NCI-H2081 treated with DMSO at 0.1 percent for 48 hours (cell line): Measurements from ENCODE around the gene TUBA1C.
"Not testable (repeated sequence)": the region's sequence is repeated elsewhere in the genome, so short reads cannot be mapped to it uniquely, and the experiment has no call there.

ENCODE experiments used
- DNase-seq: peaks from one replicate; lab custom pipeline; 2025; lab: John Stamatoyannopoulos, UW

TUBA1C gene

DNA sequence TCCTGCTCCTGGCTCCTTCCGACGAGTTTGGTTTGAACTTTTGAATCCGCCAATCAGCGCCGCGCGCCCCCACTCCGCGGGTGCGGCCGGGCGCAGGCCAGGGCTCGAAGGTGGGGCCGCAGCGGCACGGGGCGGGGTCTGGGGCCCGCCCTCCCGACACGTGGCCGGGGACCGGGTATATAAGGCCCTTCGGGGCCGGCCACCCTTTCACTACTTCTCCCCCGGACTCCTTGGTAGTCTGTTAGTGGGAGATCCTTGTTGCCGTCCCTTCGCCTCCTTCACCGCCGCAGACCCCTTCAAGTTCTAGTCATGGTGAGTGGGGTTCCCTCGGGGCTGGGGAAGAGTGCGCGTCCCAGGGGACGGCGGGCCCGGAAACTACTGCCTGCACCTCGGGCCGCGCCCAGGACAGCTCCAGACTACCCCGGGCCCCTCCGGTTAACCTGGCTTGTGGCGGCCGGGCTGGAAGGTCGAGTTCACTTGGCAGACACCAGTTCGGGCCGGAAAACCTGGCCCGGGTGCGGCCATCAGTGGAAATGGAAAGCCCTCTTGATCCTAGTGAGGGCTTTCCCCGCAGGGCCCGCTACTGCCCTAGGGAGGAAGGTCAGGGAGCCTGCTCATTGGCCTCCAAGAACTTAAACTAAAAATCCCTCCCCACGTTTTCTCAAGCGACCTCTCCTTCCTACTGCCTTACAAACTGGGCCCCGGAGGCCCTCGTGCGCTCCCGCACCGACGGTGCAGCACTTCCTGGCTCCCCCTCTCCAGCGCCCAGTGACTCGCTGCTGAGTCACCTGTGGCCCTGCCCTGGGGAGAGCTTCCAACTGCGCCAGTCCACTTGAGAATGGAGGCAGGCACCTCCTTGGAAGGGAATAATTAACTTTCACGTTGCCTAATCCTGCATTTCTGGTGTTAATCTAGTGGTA is at the start of gene TUBA1C:
Gene TUBA1C, plus strand, starts transcription at position 210 of the 920 bp plus-strand sequence. Its CDS starts 100 bp downstream, at position 310.
- peak; percentile 55 for DNase-seq

DNA sequence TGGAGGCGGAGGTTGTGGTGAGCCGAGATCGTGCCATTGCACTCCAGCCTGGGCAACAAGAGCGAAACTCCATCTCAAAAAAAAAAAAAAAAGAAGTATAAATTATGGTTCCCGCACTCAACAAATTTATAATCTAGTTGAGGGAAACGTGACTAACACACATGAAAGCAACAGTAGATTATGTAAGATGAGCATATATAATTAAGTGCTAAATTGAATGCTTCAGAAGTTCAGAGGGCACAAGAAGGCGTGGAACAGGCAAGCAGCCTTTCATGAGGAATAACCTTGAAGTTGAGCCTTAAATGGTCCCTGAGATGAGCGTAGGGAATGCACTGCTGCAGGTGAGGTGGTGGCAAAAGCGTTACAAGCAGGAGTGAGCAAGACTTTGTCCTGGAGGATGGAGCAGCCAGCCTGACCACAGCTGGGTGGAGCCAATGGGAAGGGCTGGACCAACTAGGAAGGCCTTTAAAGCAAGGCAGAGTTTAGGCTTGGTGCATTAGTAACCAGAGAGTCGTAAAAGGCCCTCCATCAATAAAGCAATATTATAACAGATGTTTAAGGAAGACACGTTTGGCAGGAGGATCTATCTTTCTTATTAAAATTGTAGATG is 45.4 kb upstream of the TUBA1C start:
- no peak for DNase-seq

DNA sequence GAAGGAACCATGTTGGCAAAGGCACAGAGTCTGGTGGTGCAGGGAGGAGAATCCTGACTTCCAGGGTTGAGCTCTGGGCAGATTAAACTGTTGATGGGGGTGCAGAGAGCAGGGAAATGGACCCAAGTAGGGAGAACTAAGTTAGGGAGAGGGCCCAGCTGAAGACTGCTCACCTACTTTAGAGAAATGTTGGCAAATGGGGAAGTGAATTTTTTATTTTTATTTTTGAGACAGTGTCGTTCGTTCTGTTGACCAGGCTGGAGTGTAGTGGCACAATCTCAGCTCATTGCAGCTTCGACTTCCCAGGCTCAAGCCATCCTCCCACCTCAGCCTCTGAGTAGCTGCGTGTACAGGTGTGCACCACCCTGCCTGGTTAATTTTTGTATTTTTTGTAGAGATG is 43.9 kb upstream of the TUBA1C start:
- no peak for DNase-seq

DNA sequence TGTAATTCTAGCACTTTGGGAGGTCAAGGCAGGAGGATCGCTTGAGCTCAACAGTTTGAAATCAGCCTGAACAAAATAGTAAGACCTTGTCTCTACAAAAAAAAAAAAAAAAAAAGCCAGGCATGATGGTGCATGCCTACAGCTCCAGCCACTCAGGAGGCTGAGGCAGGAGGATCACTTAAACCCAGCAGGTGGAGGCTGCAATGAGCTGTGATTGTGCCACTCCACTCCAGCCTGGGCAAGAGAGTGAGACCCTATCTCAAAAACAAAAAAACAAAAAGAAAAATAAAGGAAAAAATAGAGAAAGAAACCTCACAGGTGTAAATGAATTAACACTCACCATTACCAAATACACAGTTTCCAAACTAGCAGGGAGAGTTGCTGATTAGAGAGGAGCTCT is 41.8 kb upstream of the TUBA1C start:
- DNase-seq, result no peak

DNA sequence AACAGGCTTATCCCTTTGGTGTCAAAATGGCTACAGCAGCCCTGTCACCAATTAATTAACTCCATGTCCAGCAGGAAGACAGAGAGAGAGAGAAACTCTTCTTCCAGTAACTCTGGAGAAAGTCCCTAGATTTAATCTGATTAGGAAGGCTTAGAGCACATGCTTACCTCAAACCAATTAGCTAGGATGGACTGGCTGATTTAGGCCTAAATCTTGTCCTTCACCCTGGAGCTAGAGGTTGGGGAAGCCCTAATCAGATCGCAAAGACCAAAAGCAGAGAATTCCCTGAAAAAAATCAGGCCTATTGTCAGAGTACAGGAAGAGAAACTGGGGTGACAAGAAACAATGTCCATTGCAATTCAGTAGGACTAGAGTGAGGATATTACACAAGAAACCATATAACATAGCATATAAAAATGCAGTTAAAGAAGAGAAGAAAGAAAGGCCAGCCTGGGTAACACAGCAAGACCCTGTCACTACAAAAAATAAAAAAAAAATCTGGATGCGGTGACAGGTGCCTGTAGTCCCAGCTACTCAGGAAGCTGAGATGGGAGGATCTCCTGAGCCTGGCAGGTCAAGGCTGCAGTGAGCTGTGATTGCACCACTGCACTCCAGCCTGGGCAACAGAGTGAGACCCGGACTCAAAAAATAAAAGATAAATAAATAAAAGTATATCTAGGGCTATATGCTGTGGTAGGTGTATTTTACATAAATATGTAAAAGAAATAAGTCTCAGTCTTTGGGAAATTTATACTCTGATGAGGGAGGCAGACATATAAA is 41.1 kb upstream of the TUBA1C start:
- no peak for DNase-seq

DNA sequence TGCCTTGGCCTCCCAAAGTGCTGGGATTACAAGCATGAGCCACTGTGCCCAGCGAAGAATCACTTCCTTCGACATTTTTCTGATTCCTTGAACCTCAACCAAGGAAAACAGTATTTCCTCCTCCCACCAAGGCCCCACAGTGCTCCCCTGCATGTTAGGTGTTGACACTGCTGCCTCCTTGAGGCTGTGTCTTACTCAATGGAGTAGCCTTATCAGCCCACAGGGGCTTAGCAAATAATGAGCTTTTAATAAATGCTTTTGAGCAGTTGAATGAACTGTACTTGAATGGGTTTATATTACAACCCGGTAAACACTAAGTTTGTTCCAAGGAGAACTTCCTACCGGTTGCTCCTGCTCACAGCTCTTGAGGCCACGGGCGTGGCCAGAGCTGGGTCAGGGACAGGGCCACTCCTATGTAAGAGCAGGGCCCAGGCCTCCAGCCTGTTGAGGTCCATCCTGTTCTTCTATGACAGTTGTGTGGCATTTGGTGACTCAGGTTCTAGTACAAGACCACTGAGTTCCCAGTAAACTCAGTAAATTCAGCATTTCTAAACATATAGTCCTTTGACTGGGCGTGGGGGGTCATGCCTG is 39.2 kb upstream of the TUBA1C start:
- no peak for DNase-seq

DNA sequence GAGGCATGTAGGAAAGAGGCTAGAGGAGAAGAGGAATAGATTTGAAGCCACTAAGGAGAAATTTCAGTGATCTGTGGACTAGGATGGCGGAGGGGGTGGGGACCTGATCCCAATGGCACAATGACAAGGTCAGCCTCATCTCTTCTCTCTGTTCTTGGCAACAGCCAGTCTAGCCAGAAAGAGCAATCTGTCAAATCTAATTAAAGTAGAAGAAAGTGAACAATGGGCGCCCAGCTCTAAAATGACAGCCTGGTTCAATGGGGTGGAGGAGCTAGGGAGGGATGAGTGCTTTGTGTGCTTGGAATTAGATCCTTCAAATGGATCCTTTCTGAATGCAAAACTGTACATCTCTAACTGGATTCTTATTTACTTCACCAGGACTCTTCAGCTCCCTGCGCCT is 37.2 kb upstream of the TUBA1C start:
- no peak for DNase-seq

DNA sequence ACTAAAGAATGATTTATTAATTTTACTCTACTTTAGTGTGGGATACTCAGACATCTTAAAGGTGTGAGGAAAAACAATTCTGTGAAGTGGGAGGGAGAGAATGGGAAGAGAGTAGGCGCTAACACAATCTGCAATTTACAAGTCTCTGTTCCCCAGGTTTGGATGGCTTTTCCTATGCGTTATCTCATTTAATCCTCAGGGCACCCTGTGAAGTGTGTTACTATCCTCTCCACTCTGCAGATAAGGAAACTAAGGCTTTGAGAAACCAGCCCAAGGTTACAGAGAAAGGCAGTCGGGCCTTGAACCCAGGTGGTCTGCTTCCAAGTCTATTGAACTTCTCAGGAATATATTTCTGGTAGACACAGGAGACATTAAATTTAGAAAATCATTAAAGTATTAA is 36.2 kb upstream of the TUBA1C start:
- no peak for DNase-seq

DNA sequence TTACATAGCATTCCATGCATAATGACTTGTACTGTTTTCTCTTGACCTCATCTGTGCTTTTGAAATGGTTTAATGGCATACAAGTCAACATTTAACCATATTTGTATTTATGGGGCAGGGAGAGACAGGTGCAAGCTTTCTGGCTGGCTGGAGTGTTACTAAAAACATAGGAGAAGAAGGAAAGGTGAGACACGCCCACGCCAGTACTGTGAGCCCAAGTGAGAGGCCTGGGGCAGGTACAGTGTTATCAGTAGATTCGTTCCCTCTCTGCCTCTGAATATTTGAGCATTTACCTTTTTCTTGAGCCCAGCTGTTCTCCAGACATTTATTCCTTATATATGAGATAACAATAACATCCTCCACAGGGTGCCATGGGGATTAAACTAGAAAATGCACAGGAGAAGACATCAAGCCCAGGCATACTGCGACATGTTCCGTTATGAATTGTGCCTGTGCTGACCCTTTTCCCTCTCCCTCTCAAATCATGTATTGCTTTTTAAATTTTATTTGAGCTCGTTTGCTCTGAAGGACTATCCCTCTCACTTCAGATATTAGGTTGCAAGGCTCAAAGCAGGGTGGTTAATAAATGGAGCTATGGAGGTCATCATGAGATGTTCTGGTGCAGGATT is 34.6 kb upstream of the TUBA1C start:
- peak; percentile 41 for DNase-seq

DNA sequence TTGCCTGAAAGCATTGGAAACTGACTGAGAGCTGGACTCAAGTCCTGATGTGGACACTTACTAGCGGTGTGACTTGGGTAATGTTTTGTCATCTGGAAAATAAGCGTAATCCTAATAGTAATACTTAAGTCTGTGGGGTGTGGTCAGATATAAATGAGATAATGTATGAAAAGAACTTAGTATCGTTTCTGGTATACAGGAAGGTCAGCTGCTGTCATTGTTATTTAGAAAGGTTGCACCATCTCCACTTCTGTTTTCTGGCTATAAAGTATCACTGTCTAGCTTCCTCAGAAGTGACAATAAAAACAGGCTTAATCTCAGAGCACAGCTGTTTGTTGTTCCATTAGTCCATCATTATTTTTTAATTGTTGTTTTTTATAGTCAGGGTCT is 34.1 kb upstream of the TUBA1C start:
- no peak for DNase-seq

DNA sequence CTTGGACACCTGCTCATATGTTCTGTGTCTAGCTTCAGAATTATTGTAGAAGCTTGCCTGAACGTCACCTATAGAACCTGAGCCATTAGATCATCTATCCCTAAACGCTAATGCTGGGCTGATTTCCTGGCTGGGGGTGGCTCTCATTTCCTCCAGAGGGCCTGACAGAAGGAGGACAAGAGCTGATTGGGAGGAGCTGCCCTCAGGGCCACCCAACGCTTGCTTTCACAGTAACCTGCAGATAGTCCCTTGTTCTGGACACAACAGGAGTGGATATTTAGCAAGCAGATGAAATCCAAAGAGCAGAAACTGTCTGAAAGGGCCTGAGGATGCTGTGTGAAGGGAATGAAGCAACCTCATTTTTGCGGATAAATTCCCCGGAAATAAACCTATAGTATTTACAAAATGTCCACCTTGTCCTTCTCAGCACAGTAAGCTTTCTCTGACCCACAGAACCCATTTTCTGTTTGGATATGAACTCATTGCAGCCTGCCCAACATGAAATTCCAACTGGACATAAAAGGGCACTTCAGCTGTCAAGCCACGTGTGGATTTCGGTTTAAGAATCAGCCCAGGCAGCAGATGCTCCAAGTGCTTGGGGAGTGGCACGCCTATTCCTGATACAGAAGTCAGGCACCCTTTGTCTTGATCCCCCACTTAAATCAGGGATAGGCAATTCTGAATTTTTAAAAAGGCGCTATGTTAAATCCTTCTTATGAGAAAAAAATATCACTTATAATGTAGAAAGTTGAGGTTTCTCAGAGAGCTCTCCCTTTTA is 32.8 kb upstream of the TUBA1C start:
- no peak for DNase-seq

DNA sequence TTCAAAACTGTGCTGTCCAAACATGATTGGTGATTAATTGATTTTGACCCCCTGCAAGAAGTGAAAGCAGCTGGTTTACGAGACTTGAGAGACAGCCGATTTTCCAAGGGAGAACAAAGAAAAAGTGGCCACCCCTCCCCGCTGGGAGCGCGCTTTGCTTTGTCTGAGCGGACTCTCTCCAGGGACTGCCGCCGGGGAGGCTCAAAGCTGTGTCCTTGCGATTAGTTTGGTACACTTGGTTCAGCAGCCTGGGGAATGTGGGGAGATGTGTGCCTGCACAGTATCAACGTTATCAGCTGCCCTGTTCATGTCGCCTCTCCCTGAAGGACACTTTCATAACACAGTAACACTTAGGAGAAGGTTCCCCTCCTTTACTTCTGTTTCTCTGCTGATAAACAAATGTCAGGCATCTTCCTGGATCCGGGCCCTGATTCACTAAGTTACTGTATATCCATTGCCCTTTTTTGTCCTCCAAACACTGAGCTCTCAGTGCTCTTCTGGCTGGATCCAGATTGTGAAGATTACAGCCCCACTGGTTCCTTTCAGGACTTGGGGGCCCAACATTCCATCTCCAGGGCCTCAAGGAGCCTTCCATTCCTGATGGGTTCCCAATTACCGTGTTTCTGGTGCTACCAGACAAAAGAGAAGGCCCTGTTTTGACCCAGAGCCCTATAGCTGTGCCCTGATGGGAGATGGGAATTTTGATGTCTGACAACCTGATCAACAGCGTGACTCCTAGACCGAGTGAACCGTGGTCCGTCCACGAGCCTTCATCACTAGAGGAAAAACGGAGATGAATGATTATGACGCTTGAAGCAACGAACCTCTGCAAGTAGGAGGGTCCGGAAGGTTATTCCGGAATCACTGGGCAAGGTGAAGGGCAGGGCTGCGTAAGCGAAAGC is 31.7 kb upstream of the TUBA1C start:
- DNase-seq, result no peak

DNA sequence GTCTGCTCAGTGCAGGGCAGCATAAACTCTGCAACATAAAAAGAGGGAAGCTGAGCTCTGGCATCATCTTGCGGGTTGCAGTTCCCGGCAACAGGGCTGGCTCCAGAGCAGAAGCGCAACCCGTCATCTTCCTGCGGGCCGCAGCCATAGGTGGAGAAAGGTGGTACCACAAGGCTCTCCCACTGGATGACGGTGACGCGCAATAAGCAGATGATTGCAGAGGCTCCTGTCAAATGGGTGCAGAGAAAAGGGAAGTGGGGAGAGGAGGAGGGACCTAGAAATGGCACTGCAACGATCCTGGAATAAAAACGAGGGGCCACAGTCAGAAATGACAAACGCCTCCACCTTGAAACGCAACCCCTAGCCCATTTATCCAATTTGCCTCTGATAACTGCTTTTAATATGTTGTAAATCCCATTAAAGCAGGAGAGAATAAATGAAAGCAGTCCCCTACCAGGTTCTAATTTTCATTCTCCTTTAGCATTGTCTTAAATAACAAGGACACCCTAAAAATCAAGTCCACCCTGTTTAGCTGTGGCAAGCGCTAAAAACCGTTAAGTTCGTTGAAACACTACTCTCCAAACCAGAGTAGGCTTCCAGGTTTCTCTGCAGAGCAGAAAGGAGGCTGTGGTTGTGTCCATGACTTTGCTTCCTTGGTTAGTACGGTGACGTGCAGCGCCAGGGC is 30.9 kb upstream of the TUBA1C start:
- peak; percentile 94 for DNase-seq

DNA sequence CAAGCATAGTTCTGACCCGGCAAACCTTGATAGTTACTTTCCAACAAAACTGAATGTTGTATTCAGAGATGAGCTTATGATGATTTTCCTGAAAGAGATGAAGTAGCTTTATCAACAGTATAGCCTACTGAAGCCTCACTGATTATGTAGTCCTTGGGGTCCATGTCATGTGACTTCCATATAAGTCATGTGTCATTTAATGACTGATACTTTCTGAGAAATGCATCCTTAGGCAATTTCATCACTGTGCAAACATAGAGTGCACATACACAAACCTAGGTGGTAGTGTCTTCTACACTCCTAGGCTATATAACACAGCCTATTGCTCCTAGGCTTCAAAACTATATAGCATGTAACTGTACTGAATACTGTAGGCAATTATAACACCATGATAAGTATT is 28.5 kb upstream of the TUBA1C start:
- no peak for DNase-seq

DNA sequence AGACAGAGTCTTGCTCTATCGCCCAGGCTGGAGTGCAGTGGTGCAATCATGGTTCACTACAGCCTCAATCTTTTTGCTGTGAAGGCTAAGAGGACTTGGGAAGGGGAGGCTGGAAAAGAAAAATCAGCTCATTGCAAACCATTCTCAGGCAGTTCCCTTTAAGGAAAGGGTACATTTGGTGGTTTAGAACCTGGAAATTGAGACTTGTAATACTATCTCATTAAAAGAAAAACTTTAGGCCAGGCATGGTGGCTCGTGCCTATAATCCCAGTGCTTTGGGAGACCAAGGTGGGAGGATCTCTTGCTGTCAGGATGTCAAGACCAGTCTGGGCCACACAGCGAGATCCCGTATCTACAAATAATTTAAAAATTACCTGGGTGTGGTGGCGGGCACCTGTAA is 21.3 kb upstream of the TUBA1C start:
- no peak for DNase-seq

DNA sequence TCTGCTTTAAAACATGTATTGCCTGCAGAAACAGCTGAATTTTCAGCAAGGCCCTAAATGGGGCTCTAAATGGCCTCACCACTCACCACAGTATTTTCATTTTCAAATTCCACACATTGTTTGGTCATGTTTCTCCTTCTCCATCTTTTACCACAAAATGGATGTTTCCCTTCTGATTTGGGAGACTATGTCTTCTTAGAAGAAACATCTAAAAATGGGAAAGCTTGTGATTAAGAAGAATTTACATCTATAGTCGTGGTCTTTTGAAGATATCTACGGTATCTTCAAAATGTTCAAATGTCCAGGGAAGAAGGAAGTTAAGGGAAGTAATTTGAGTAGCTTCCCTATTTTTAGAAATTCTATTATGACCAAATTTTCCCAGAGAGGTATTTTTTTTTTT is 20.7 kb upstream of the TUBA1C start:
- DNase-seq, result no peak

DNA sequence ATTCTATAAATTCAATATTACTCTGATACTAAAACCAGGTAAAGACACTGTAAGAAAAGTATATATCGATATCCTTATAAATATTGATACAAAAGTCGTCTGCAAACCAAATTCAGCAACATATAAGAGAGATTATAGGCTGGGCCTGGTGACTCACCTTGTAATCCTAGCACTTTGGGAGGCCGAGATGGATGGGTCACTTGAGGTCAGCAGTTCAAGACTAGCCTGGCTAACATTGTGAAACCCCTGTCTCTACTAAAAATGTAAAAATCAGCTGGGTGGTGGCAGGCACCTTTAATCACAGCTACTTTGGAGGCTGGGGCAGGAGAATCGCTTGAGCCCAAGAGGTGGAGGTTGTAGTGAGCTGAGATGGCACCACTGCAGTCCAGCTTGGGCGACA is 13.5 kb upstream of the TUBA1C start:
- no peak for DNase-seq

DNA sequence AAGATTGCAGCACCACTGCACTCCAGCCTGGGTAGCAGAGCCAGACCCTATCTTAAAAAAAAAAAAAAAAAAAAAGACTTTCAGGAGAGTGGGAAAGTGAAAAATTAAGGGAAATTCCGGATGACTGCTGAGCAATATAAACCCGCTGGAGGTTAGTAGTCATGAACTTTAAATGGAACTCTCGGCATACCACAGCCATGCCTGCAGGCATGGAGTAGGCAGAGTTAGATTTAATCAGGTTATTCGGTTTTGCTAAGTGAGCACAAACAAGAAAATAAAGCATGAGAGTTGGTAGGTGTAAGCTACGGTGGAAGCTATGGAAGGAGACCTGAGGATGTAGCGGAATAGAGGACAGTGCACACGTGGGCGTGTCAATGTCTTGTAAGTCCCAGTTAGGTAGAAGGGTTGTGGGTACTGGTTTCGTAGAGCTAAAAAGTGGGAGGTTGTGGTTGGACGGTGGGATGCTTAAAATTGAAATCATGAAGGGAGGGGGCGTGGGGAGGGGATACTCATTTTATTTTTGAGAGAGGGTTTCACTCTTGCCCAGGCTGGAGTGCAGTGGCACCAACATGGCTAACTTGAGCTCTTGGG is 11.8 kb upstream of the TUBA1C start:
- DNase-seq, result no peak

DNA sequence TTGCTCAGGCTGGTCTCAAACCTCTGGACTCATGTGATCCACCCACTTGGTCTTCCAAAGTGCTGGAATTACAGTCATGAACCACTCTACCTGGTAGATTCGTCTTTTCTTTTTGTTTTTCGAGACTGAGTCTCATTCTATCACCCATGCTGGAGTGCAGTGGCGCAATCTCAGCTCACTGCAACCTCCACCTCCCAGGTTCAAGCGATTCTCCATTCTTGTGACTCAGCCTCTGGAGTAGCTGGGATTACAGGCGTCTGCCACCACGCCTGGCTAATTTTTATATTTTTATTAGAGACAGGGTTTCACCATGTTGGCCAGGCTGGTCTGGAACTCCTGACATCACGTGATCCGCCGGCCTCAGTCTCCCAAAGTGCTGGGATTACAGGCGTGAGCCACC is 9.4 kb upstream of the TUBA1C start:
- not testable (repeated sequence) for DNase-seq
